GM19351 (cell line): Measurements from ENCODE around the gene BMP2K.

Experiments
- ATAC-seq: cut with Tn5 transposase; IDR thresholded peaks from one replicate; pipeline ENCODE4 v1.9.1; 2021; ENCODE audit warnings: mild to moderate bottlenecking, moderate library complexity; ENCODE audit not compliant: unreplicated experiment

The BMP2K gene

DNA sequence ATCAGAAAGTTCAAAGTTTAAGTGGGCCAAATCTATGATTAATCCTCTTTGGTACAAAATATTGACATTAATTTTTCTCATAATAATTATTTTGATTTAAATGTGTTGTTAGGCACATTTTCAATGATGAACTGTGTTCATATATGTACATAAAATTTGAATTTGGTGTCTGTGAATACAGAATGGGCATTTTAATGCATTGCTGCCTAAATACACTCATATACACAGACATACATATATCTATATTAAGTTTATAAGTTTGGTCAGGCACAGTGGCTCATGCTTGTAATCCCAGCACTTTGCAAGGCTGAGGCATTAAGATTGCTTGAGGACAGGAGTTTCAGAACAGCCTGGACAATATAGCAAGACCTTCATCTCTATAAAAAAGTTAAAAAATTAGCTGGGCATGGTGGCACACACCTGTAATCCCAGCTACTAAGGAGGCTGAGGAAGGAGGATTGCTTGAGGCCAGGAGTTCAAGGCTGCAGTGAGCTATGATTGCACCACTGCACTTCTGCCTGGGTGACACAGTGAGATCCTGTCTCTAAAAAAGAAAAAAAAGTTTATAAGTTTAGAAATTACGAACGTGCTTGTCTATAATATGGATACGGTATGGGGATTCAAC lies 12.3 kb upstream of the BMP2K start:
- no peak for ATAC-seq

GRCh38 chr4:78764498-78764961 lies 11.6 kb upstream of the BMP2K start:
- no peak for ATAC-seq

- ATAC-seq, result no peak
Observed at GRCh38 chr4:78765432-78766006, 10.6 kb upstream of the BMP2K start.

GRCh38 chr4:78766026-78766425 lies 10.1 kb upstream of the BMP2K start:
- ATAC-seq, result no peak

- peak; percentile 88 for ATAC-seq
Observed at GRCh38 chr4:78766650-78767049, 9.5 kb upstream of the BMP2K start.

DNA sequence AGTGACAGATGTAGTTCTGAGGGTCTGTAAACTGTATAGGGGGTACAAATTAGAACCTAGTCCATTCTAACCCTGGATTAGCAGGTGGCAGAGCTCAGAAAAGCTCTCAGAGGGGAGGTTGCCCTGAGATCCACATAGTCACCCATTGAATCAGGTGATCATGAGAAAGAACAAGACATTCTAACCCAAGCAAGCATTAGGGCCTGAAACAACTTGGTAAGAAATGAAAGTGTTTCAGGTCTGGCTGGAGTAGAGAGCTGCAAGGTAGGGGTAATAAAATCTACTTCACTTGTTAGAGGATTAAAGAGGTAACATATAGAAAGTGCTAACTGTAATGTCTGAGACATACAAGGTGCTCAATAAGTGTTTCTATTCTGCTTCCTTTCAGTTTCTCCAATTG lies 8.8 kb upstream of the BMP2K start:
- peak; percentile 67 for ATAC-seq

- no peak for ATAC-seq
Observed at GRCh38 chr4:78768452-78769180, 7.5 kb upstream of the BMP2K start.

DNA sequence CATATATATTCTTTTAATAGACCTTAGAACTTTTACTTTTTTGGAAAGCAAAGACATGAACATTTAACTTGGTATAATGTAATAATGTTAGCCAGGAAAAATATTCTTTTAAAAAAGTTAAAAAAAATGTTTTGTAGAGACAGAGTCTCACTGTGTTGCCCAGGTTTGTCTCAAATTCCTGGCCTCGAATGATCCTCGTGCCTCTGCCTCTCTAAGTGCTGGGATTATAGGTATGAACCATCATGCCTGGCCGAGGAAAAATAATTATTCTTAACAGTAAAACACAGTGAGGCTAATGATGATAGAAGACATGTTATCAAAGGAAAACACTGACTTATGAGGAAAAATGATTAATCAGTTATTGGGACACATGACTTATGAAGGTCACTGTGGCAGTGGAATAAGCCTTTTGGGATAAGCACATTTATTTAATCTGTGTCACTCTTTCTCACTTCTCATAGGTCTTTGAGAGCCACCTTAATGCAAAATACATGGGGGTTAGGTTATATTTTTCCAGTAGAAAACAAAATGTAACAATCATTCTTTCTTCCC lies 6.0 kb upstream of the BMP2K start:
- no peak for ATAC-seq

GRCh38 chr4:78772526-78773091 lies 3.5 kb upstream of the BMP2K start:
- no peak for ATAC-seq

DNA sequence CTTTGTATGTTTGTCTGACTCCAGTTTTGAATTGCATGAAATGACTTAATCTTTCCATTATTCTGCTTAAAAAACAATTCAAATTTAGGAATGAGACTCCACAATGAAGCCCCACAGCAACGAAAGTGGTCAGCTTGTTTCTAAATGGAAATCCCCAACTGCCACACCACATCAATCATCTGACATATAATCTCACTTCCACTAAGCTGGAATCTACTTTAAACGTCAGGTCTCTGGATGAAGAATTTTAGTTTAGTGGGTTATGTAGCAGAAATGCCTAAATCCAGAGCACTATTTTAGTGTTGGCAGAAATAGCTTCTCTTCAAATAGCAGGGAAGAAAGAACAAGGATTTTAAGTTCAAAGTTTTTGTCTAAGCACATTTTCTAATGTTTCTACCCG lies 1.7 kb upstream of the BMP2K start:
- ATAC-seq, result no peak

DNA sequence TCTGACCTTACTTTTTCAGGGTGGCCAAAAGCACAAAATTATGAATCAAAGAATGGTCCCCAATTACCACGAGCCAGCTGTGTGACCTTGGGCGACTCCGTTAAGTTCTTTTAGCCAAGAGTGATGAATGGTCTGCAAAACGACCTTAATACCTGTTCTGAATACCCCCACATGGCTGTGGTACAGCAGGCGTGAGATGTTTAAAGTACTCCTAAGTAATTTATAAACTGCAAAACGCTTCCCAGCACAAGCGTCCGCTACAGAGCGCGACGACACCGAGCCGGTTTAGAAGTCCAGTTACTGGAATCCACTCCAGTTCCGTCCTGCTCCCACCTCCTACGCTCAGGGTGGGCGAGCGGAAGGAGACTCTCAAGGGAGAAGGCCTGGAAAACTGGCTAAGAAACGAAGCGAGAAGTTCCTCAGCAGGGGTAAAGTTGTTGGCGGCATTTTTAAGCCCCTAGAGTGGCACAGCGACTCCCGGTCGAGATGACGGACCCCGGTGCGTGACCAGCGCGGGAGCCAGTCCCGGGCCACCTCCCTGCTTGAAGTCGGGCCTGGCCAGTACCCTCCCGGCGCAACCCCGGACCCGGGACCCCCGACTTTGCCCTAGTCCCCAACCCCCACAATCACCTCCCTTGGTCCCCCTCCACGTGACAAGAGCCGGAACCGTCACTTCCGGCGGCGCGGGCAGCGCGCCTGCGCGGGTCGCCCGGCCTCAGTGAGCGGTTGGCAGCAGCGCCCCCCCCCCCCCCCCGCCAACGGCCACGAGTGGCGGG lies 659 bp upstream of the BMP2K start:
- peak; percentile 43 for ATAC-seq

GRCh38 chr4:78776729-78777575 lies 802 bp downstream of the BMP2K start:
- ATAC-seq, result peak; percentile 35

DNA sequence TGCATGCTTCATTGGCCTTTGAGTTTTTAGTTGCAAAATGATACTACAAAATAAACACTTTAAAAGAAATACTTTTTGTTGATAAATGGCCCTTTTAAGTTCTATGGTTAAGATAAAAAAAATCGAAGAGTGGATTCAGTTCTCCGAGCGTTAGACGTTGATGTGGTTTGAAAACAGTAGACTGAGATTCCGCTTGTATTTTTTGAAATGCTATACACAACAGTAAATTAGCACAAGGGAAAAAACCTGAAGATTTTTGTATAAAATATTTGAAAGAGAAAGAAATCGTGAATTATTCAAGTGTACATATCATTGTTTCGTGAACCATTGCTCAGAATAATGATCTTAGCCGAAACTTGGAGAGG lies 1.4 kb downstream of the BMP2K start:
- no peak for ATAC-seq

GRCh38 chr4:78778530-78778929 lies 2.4 kb downstream of the BMP2K start:
- no peak for ATAC-seq

GRCh38 chr4:78779280-78779679 lies 3.1 kb downstream of the BMP2K start:
- peak; percentile 15 for ATAC-seq

DNA sequence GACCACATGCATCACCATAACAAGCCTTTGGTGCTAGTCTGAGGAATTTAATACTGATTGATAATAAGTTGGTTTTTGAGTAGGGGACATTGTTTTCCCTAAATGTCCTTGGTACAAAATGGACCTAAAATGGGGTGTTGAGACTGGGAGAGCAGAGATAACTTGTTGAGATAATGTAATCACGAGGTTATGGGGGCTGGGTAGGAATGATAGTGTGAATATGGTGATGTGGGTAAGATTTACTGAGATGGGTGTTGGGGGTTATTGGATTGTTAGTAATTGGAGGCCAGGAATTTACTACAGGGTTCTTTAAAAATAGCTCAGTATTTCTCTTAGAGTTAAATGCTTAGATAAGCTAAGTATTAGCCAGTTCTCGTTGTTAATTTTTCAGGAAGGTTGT lies 3.9 kb downstream of the BMP2K start:
- ATAC-seq, result no peak

DNA sequence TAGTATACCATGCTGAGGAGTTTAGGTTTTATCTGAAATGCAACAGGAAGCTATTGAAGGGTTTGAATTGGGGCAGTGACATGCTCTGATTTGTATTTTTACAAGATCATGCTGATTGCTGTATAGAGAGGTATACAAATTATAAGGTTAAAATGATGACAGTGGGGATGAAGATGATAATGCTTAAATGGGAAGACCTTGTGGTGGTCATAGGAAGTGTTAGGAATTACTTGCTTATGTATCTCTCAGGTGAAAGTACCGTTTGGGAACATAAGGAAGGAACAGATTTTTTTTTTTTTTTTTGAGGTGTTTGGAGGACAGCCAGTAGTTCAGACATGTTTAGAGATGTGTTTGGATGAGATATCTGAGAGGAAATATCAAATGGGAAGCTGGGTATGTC lies 5.0 kb downstream of the BMP2K start:
- no peak for ATAC-seq

DNA sequence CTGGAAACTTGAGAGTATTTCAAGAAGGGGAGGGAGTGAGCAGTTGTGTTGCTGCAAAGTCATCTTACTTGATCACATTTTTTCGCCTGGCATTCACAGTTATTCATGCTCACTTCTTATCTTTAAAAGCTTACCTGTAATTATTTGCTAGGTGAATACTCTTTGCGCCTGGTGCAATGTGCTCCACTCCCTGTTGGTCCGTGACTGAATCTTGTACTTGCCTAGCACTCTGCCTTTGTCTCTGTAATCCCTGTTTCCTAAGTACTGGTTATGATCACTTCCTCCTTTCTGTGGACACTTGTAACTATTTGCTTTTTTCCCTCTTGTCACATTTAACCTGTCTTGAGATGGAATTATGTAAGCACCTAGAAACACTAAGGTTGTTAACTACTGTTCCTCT lies 5.8 kb downstream of the BMP2K start:
- no peak for ATAC-seq

- ATAC-seq, result no peak
Observed at GRCh38 chr4:78784236-78784865, 8.2 kb downstream of the BMP2K start.
